HG02870 (cell line): Measurements from ENCODE around the gene ACTL7B.
A peak's percentile ranks its signal among the peaks of the same experiment; 100 is the strongest.
"Not testable (repeated sequence)": the region's sequence is repeated elsewhere in the genome, so short reads cannot be mapped to it uniquely, and the experiment has no call there.

Experiments
- ATAC-seq: cut with Tn5 transposase; IDR thresholded peaks from one replicate; pipeline ENCODE4 v1.9.1; 2021; ENCODE audit warnings: mild to moderate bottlenecking, moderate library complexity; ENCODE audit not compliant: unreplicated experiment

Gene ACTL7B, protein sequence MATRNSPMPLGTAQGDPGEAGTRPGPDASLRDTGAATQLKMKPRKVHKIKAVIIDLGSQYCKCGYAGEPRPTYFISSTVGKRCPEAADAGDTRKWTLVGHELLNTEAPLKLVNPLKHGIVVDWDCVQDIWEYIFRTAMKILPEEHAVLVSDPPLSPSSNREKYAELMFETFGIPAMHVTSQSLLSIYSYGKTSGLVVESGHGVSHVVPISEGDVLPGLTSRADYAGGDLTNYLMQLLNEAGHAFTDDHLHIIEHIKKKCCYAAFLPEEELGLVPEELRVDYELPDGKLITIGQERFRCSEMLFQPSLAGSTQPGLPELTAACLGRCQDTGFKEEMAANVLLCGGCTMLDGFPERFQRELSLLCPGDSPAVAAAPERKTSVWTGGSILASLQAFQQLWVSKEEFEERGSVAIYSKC

DNA sequence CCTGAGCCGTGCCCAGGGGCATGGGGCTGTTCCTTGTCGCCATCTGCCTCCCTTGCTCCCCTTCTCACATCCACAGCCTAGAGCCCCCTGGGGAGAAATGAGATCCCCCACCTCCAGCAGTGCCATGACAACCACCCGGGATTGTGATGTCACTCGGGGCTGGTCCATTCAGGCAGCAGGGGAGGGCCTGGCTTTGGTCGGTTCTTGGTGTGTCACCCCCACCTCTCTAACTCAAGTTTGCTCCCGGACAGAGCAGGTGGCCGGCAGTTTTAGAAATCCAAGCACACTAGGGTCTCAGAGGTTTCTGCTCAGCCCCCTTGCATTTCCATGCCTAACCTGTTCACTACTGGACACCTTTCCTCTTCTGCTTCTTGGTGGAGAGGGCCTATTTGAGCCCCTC is at the start of gene ACTL7B:
ACTL7B (minus strand) TSS at position 99 of the 400 bp plus-strand sequence; CDS start at position 43, 56 bp downstream.
- ATAC-seq = no peak

DNA sequence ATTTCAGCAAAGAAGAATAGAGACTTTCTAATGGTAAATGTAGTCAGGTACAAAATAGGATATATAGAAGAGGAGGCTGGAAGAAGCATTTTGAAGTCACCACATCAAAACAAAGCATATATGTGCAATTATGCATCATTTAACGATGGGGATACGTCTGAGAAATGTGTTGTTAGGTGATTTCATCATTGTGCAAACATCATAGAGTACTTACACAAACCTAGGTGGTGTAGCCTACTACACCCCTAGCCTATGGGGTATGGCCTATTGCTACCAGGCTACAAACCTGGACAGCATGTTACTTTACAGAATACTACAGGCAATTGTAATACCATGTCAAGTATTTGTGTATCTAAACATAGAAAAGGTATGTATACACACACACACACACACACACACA is 49.7 kb upstream of the ACTL7B start:
- ATAC-seq = no peak

DNA sequence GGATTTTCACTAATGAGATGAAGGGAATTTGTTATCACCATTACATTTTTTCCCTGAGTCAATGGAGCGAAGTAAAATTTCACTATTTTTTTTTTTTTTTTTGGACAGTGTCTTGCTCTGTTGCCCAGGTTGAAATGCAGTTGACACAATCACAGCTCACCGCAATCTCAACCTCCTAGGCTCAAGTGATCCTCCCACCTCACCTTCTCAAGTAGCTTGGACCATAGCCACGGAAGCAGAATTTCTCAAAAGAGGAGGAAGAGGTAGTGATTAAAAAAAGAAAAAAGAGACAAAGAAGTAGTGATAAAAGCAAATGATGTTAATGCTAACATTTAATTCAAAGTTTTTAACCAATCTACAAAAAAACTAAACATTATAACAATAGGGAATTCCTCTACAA is 48.4 kb upstream of the ACTL7B start:
- ATAC-seq = no peak

DNA sequence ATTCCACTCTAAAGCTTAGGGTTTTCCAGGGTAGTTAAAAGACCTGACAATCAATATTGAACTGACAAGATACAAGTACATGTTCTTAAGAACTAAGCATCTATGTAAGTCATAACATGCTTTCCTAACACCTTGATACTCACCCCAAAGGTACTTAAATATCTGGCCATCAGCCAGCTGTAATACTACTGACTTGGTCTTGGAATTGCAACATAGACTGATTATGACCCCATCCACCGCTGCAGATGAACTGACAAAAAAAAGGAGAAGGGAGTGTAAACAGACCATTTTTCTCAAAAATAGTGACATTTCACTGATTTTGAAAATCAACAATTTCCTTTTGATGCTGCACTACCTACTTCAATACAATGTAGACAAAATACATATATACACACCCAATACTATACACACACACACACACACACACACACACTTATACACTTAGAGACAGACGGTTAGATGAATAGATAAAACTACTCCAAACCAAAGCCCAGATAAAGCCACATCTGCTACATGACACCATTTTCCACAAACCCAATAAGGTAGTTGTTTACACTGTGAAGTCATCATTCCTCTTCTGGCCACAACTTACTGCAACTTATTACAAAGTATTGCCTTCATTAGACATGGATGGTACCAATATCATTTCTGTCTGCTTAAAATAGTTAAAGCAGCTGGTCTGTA is 47.8 kb upstream of the ACTL7B start:
- ATAC-seq = no peak

DNA sequence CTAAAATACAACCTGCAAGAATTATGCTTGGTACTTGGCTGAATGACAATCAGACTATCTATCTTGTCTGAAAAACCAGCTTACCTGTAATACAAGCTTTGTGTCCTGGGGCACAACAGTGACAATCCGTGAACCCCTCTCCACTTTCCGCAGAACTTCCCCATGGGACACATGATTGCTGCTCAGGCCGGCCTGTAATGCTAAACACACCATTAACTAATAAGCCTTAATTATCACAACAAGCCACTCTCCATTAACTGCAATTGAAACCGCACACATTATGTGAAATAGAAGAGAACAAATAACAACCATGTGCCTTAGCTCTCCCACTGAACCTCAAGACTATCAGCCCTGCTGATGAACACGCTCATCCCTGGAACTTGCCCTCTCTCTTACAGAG is 44.4 kb upstream of the ACTL7B start:
- no peak for ATAC-seq

DNA sequence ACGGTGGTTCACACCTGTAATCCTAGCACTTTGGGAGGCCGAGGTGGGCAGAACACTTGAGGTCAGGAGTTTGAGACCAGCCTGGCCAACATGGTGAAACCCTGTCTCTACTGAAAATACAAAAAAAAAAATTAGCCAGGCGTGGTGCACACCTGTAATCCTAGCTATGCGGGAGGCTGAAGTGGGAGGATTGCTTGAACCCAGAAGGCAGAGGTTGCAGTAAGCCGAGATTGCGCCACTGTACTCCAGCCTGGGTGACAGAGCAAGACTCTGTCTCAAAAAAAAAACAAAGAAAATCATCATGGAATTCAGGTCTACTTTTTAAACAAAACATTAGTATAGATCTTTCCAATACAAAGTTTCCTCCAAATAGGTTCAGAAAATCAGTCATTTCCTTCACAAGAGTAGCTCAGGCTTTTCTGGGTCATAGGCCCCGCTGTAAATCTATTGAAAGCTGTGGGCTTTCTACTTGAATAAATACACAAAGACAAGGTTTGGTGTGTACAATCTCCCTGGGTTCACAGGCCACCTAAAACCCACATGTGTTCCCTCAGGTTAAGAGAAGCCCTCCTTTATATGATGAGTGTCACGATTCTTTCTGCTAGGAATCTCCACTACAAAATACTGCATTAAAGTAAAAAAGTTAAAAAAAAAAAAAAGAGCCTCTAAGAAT is 43.4 kb upstream of the ACTL7B start:
- ATAC-seq = not testable (repeated sequence)

DNA sequence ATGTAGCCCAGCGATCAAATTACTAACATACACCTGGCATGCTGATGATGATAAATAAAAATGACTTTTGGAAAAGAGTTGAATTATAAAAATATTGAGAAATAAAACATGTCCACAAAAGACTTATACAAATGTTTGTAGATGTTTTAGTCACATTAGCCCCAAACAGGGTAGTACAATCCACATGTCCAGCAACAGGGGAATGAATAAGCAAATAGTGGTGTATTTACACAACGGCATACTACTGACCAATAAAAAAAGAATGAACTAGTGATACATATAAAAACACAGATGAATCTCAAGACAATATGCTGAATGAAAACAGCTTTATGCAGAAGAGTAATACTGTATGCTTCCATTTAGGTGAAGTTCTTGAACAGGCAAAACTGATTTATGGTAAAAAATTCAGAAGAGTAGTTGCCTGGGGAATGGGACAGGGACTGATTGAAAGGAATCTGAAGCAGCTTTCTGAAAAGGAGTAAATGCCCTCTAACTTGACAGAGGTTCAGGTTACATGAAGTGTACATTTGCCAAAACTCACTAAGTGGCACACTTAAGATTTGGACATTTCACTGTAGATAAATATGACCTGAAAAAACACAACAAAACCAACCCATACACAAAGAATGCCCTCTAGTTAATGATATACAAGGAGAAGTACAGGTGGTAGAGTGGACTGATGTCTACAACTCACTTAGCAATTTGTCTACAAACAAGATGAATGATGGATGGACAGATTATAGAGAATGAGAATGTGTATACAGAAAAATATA is 41.7 kb upstream of the ACTL7B start:
- ATAC-seq = no peak

DNA sequence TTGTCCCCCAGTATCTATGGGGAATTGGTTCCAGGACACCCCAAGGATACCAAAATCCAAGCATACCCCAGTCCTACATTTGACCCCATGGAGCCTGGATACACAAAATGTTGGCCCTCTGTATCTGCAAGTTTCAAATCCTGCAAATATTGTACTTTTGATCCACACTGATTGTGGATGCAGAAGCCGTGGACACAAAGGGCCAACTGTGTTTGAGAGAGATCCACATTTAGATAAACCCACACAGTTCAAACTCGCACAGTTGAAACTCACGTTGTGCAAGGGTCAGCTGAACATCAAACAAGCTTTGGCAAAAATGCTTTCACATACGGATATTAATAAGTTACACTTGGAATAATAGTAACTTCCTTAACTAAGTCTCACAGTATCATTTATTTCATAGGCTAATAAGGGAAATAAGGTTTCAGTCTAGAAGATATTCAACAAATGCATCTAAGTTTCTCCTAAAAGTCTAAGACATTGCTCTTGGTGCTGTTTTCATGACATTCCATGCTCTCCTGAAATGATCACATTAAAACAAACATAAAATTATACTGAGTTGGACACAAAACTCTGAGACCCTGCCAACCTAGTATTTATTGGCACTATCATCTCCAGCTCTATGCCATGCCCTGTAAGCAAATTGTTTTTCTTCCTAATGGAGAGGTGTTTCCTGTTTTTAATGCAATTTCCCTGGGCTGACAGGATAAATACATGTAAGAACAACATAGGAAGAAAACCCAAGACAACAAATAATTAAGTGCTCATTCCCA is 38.6 kb upstream of the ACTL7B start:
- ATAC-seq = no peak

DNA sequence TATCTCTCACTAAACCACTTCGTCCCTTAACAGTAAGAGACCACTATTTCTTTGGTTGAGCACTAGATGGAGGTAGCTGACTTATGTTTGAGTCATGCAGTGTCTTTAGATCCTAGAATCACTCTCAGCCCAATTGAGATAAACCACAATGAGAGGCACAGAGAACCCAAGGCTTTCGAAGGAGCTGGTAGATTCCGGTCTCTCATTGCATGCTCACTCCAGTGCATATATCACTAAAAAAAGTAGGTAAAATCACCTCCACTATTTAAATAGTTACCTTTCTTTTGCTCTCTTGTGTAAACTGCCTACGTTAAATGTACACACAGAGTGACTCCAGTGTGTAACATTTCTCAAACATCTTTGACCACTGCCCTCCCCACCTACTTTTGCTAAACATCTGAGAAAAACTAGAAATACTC is 33.9 kb upstream of the ACTL7B start:
- ATAC-seq = no peak

DNA sequence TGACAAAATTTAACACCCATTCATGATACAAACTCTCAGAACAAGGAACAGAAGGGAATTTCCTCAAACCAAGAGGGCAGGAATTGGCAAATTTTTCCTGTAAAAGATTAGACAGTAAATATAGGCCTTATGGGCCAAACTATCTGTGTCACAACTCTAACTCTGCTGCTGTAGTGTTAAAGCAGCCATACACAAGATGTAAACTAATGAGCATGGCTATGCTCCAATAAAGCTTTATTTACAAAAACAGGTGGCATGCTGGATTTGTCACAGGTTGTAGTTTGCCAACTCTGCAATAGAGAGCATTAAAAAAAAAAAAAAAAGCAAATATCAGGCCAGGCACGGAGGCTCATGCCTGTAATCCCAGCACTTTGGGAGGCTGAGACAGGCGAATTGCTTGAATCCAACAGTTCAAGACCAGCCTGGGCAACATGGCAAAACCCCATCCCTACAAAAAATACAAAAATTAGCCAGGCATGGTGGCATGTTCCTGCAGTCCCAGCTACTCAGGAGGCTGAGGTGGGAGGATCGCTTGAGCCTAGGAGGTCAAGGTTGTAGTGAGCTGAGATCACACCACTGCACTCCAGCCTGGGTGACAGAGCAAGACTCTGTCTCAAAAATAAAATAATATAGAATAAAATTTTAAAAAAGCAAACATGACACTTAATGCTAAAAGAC is 30.9 kb upstream of the ACTL7B start:
- ATAC-seq = not testable (repeated sequence)

DNA sequence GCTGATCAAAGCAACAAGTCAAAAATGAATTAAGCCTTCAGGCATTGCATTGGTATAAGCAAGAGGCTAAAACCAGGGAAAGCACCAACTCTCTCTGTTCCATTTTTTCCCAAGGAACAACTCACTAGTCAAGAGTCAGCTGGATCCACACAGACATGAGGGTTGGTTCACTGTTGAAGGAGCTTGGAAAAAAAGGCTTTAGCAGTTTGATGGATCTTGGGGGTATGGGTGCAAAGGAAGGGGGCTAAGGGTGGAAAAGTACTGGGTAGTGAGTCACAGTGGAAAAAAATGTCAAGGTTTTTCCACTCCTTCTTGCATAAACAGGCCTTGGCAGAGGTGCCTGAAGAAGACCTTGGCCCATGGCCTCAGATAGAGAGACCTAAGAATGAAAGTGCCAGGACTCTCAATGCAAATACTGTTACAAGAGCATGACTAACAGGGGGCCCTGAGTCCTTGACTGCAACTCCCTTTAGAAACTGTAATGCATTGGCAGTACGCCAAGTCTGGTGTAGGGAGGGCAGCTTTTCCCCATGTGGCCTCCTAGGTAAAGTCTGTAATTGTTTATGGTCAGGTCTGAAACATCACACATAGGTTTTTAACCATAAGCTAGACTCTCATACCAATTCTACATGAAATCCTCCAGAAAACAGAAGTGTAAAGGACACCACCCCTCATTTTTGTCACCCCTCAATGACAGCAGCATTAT is 30.0 kb upstream of the ACTL7B start:
- peak; percentile 98 for ATAC-seq

DNA sequence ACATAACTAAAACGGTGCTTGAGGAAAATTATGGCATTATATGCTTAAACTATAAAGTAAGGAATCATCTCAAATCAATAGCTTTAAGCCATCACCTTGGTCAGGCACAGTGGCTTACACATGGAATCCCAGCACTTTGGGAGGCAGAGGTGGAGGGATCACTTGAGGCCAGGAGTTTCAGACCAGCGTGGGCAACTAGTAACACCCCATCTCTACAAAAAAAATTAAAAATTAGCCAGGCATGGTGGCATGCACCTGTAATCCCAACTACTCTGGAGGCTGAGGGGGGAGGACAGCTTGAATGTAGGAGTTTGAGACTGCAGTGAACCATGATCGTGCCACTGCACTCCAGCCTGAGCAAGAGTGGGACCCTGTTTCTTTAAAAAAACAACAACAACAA is 28.9 kb upstream of the ACTL7B start:
- no peak for ATAC-seq

DNA sequence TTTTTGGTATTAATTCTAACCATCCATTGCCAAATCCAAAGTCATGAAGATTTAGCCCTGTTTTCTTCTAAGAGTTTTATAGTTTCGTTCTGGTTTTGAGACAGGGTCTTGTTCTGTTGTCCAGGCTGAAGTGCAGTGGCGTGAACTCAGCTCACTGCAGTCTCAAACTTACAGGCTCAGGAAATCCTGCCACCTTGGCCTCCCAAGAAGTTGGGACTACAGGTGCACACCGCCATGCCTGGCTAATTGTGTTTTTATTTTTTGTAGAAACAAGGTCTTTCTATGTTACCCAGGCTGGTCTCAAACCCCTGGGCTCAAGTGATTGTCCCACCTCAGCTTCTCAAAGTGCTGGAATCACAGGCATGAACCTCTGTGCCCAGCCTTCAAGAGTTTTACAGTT is 27.3 kb upstream of the ACTL7B start:
- no peak for ATAC-seq

DNA sequence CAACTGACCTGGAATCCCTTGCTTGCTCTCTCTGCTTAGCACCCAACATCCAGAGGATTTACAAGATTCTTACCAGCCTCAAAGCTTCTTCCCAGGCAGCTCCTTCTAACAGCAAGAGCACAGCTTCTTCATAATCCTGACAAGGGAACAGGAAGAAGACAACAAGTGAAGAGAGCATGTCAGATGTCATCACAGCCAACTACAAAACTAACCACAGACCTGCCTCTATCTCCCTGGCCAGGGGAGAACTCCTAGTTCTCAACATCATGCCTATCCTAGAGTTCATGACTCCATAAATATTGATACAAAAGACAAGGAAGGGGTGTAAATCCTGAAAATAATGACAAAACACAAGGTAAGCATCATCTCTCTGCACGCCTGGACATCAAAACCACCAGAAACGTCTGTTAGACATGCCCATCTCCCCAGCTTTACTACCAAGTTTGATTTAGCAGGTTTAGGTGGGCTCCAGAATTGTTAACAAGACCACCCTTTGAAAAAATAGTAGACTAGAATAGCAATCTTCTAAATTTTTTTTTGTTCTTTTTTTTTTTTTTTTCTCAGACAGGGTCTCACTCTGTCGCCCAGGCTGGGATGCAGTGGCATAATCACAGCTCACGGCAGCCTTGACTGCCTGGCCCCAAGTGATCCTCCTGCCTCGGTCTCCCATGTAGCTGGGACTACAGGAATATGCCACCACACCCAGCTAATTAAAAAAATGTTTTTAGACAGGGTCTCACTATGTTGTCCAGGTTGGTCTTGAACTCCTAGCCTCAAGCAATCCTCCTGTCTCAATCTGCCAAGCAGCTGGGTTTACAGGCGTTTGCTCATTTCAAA is 26.5 kb upstream of the ACTL7B start:
- no peak for ATAC-seq

DNA sequence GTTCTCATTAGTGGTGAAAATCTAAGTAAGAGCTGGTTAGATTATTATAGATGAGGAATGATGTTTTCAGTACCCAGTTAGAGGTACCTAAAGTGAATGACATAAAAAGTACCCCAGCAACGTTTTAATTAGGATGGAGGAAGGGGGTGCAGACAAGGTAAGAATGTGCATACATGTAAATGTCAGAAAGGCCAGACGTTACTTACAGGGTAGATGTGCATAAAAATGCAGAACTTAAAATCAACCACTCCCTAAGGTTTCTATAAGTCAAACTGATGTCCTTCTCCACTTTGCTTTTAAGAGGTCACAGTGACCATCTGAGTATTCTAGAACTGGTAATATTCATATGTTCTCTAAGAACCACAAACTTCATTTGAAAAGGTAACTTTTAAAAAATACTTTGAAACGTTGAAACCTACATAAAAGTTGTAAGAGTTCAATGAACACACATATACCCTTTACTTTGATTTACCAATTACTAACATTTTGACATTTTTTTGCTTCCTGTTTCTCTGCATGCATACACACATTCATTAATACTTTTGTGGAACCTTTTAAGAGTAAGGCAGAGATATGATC is 25.0 kb upstream of the ACTL7B start:
- ATAC-seq = no peak

DNA sequence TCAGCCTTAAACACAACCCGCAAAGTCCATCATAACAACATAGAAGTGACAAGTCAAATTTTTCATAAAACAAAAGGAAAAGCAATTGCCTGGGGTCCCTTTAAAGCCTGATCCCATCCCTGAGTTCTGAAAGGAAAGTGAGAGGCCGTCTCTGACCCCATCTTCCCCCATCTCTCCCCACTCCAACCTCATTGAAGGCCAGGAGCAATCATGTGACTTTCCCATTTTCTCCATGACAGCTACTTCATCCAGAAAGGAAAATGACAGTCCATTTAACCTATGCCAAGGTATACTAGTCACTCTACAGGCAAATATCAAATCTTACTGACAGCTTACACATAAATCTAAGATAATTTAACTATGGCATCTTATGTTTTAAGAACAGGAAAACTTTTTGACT is 21.7 kb upstream of the ACTL7B start:
- ATAC-seq = no peak

DNA sequence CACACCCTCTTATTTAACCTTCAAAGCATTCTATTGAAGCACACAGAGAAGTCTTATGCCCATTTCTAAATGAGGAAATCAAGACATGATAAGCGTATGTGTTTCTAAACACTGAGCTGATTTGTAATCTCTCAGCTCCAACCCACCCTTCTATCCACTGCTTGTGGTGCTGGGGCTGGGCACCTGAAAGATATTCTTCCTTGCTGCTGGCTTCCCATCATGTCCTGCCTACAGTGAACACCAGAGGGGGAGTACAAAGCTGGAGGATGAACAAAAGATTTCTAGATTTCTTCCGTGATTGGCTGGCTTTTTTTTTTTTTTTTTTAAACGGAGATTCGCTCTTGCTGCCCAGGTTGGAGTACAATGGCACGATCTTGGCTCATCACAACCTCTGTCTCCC is 20.6 kb upstream of the ACTL7B start:
- no peak for ATAC-seq
